ENCODE measurements around the gene ATP2B2.

Gene ATP2B2

DNA sequence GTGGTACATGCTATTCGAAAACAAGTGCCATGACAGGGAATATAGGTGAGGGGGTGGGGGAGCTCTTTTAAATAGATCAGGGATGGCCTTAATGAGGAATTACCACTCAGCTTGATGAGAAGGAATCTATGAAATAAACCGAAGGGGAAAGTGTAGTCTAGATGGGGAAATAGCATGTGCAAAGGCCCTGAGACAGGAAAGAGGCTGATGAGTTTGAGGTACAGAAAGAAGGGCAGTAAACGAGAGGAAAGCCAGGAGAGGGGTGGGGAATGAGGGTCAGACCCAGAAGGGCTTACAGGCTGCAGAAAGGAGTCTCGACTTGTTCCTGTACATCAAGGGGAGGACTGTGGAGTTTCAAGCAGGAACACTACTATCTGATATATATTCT is 12.2 kb downstream of the ATP2B2 start:
- no peak for DNase-seq (ENCODE audit: low spot score)

DNA sequence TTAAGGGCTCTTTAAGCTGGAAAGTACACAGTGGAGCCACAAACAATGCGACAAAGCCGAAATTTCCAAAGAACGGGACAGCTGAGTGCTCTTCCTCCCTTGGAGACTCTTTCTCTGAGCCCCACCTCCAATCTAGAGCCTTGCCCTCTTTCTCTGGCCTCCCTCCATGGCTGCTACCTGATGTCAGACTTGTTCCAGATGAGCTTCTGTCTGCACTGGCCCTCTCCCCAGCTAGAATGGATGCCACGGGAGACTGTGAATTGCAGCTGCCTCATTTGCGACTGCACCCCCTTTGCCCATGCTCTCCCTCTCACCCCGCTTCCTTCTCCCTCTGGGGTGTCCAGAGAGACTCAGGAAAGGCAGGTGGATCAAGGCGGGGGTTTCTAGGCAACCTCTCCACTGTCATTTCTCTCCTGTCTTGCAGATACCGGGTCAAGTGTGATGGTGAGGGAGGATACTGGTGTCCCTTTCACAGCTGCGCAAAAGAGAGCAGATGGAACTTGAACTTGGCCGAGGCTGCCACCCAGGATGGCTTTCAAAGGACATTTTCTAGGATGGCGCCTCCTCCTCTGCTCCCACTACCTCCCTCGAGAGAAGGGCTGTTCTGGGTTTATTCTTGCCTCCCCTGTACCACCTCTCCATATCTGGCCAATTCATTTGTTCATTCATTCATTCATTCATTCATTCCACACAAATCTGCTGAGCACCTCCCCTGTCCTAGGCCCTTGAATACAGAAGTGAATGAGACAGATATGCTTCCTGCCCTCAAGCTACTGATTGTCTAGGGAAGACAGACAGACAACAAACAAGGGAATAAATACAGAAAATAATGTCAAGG is 12.8 kb downstream of the ATP2B2 start:
- no peak for DNase-seq (ENCODE audit: low spot score)

DNA sequence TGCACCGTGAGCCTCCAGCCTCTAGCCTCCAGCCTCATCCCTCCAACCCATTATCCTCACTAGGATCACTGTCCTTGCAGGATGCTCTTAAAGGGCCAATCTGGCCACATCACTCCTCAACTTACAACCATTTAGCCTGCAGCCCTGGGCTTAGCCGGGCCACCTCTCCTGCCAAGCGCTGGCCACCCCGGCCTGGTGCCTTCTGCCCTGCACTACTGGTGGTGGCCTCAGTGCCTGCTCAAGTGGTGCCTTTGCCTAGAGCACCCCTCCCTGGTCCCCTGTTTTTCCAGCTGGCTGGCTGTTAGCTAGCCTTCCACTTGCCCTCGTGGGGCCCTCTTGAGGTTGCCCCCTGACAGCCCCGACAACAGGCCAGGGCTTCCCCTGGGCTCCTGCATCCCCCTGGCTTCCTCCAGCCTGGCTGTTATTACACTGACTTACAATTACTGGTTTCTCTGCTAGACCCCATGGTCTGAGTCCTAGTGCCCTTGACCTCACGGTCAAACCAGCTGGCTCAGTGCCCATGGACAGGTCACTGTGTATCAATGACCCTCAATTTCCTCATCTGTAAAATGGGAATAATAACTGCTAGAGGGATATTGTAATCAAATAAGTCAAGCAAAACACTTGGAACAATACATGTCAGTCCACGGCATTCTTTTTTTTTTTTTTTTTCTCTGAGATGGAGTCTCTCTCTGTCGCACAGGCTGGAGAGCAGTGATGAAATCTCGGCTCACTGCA is 15.5 kb downstream of the ATP2B2 start:
- no peak for DNase-seq (ENCODE audit: low spot score)

DNA sequence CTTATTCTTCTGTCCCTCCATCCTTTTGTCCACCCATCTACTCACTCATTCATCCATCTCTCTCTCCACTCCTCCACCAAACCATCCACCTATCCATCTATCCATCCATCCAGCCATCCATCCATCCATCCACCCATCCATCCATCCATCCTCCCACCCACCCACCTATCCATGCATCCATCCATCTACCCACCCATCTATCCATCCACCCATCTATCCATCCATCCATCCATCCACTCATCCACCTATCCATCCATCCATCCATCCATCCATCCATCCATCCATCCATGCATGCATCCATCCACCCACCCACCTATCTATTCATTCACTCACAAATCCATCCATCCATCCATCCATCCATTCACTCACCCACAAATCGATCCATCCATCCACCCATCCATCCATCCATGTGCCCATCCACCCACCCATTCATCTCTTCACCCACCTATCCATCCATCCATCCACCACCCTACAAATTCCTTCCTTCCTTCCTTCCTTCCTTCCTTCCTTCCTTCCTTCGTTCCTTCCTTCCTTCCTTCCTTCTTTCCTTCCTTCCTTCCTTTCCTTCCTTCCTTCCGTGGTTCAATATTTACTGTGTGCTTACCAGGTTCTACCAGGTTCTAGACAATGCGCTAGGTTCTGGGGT is 17.3 kb downstream of the ATP2B2 start:
- no peak for DNase-seq (ENCODE audit: low spot score)

GRCh38 chr3:10485806-10486205 is 19.6 kb downstream of the ATP2B2 start:
- DNase-seq (ENCODE audit: low spot score) = no peak

DNA sequence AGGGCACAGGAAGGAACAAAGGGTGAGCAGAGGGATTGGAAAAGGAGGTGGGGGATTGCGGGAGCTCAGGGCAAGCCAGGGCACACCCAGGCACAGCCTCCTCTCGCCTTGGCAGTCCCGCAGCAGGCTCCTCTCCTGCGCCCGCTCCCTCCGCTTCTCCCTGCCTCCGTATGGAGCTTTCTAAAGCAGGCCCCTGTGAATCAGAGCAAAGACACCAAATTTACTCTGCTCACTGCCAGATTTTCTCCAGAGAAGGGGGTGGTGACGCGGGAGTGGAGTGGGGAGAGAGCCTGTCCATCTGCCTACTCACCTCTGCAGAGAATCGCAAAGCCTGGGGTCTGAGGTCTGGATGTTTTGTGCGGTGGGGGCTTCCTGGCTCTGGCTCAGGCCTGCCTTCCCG is 20.0 kb downstream of the ATP2B2 start:
- DNase-seq (ENCODE audit: low spot score) = no peak

DNA sequence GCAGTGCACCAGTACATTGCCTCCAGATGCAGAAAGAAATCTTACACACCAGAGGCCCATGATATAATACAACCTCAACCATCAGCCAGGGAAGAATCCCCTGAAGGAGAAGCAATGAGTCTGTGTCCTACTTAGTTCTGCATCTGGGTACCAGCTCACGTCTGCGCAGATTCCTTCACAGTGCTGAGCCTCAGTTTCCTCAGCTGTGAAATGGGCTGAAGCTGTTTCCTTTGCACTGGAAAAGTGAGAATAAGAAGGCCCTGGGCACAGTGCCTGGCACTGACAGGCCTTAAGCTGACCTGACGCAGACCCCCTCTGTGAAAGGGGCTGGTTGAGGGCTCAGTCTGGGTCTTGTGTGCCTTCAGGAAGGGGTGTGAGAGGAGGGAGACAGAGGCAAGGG is 20.7 kb downstream of the ATP2B2 start:
- DNase-seq (ENCODE audit: low spot score) = no peak

GRCh38 chr3:10483686-10484345 is 21.6 kb downstream of the ATP2B2 start:
- no peak for DNase-seq (ENCODE audit: low spot score)

DNA sequence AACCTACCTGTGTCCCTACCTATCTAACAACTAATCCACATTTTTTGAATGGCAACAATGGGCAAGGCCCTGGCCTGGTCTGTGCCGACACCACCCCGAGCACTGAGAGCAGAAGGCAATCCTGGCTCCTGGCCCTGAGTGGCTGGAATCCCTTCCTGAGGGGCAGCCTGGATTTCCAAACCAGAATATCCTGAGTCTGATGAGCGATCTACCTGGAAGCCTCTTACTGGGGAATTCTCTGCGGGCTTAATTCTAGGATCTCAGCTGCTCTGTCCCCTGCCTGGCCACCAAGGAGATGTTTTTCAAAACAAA is 22.1 kb downstream of the ATP2B2 start:
- DNase-seq (ENCODE audit: low spot score) = no peak

- DNase-seq (ENCODE audit: low spot score) = no peak
These were observed 22.6 kb downstream of the ATP2B2 start for GRCh38 chr3:10482631-10483363.

GRCh38 chr3:10480871-10481378 is 24.5 kb downstream of the ATP2B2 start:
- no peak for DNase-seq (ENCODE audit: low spot score)

GRCh38 chr3:10479311-10479710 is 26.1 kb downstream of the ATP2B2 start:
- DNase-seq (ENCODE audit: low spot score) = no peak

DNA sequence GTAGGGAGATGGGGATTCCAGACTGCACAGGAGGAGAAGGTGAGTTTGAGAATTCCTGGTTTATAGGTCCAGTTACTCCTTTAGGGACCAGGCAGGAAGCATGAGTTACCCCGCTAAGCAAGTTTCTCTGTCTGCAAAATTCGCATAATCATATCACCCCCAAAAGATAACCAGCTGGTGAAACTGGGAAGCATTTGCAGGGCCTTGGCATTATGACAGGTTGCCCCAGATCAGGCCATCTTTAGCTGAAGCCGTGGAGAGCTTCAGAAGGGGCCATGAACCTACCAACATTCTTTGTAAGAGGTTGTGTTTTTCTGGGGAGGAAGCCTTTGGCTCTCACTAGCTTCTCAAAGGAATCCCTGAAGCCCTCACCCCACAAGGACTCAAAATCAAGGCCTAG is 29.4 kb downstream of the ATP2B2 start:
- no peak for DNase-seq (ENCODE audit: low spot score)

GRCh38 chr3:10474847-10475246 is 30.5 kb downstream of the ATP2B2 start:
- no peak for DNase-seq (ENCODE audit: low spot score)

DNA sequence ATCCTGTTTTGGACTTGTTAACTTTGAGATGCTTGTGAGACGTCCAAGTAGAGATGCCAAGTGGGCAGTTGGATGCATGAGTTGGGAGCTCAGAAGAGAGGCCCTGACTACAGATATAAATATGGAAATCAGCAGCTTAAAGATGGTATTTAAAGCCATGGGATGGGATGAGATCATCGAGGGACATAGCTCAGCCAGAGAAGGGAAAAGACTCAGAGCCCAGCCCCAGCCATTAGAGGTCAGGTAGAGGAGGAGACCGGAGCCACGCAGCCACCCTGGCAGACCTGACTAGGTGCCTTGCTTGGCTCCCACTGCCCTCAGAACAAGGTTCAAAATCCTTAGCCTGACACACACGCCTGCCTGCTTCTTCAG is 31.1 kb downstream of the ATP2B2 start:
- DNase-seq (ENCODE audit: low spot score) = no peak

GRCh38 chr3:10473581-10474274 is 31.7 kb downstream of the ATP2B2 start:
- no peak for DNase-seq (ENCODE audit: low spot score)

GRCh38 chr3:10472877-10473440 is 32.4 kb downstream of the ATP2B2 start:
- DNase-seq (ENCODE audit: low spot score) = no peak

GRCh38 chr3:10471054-10471688 is 34.2 kb downstream of the ATP2B2 start:
- DNase-seq (ENCODE audit: low spot score) = no peak

DNA sequence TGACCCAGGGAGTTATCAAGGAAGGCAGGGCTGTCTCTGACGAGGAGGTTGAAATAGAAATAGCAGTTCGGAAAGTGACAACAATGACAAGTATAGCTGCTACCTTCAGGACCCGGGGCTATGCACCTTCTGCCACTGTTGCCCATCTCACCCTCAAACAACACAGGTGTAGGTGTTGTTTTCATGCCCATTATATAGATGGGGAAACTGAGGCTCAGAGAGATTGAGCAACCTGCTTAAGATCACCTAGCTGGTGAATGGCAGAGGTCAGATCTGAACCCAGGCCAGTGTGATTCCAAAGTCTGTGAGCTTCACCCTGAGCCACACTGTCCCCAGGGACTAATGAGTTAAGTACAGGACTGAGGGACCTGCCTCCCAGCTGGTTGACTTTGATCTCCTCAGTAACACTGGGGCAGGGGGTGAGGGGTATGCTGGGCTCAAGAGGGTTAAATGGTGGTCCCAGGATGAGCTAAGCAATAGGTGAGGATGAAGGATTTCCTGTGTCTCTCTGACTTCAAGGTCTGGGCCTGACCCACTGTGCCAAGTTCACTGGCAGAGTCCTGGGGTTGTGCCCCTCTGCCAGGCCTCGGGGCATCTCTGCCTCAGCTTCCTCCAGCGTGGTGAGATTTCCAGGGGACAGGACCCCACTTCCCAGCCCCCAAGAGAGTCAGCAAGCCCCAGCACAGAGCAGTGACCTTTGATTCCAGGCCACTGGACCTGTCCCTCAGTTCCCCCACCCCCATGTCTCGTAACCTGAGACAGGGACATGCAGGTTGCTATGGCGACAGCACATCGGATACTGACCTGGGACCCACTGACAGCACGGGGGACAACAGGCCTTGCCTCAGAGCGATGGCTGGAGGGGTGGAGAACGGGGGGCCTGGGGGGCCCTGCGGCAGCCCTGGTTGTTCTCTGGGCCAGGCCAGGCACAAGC is 35.0 kb downstream of the ATP2B2 start:
- DNase-seq (ENCODE audit: low spot score) = no peak

Data from AG08395 (cell line).